Measurements from ENCODE around the gene PDCD5.

Gene PDCD5

DNA sequence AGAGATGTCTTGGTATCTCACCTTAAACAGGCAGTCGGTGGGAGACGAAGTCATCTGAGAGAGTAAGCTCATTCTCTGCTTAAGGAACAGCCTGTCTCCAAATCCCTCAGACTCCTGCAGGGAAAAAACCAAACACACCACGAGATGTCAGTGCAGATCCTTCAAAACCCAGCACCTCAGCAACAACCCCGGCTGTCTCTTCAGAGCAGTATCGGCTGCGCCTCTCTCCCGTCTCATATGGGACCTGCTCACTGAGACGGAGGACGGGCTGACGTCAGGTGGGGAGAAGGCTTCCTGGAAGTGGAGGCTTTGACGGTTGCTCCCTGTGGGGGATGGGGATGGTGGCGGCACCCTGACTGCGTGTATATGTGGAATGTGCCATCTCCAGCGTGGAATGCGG is 50.4 kb downstream of the PDCD5 start:
- H3K36me3 ChIP-seq (ENCODE audit: control insufficient read depth, insufficient read depth, low read length) = peaks cover 61% of the 10 kb centered on the region
- no peak overlapping the region for H3K27ac ChIP-seq (ENCODE audit: low read depth, low read length)
- no peaks in the 10 kb centered on the region for H3K4me1 ChIP-seq (ENCODE audit: control insufficient read depth, insufficient read depth, low read length)
- H3K4me3 ChIP-seq (ENCODE audit: low read depth, low read length) = no peak overlapping the region
- no peak overlapping the region for H3K9ac ChIP-seq (ENCODE audit: low read length)
- H3K9me3 ChIP-seq (ENCODE audit: control insufficient read depth, insufficient read depth, low read depth, low read length) = no peaks in the 10 kb centered on the region
- no peaks in the 10 kb centered on the region for H3K27me3 ChIP-seq (ENCODE audit: control insufficient read depth, insufficient read depth, low read length)

Data from HUES6 (cell line).